Measurements from ENCODE around the gene FAM229B.
"Not testable (repeated sequence)": the region's sequence is repeated elsewhere in the genome, so short reads cannot be mapped to it uniquely, and the experiment has no call there.

Gene FAM229B

GRCh38 chr6:112100561-112100960 lies 13.2 kb downstream of the FAM229B start:
- no peak for TF ChIP-seq CTCF (IDR thresholded peaks at IDR 0.05; ENCODE audit: borderline replicate concordance, insufficient read depth, low read depth, low read length)
- no peak overlapping the region for H3K4me3 ChIP-seq (ENCODE audit: low read depth, low read length)

DNA sequence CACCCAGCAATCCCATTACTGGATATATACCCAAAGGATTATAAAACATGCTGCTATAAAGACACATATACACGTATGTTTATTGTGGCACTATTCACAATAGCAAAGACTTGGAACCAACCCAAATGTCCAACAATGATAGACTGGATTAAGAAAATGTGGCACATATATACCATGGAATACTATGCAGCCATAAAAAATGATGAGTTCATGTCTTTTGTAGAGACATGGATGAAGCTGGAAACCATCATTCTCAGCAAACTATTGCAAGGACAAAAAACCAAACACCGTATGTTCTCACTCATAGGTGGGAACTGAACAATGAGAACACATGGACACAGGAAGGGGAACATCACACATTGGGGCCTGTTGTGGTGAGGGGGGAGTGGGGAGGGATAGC lies 18.6 kb downstream of the FAM229B start:
- not testable (repeated sequence) for H3K4me3 ChIP-seq (ENCODE audit: low read depth, low read length)

- no peak for TF ChIP-seq CTCF (IDR thresholded peaks at IDR 0.05; ENCODE audit: borderline replicate concordance, insufficient read depth, low read depth, low read length)
These were observed 19.2 kb downstream of the FAM229B start for GRCh38 chr6:112106562-112106961.

GRCh38 chr6:112109262-112109661 lies 21.9 kb downstream of the FAM229B start:
- H3K4me3 ChIP-seq (ENCODE audit: low read depth, low read length) = no peak overlapping the region
- TF ChIP-seq CTCF (IDR thresholded peaks at IDR 0.05; ENCODE audit: borderline replicate concordance, insufficient read depth, low read depth, low read length) = no peak

More at GRCh38 chr6:112106562-112106961, 19.2 kb downstream of the FAM229B start:
- H3K4me3 ChIP-seq (ENCODE audit: low read depth, low read length) = no peak overlapping the region

GRCh38 chr6:112113431-112113830 lies 26.0 kb downstream of the FAM229B start:
- no peak overlapping the region for H3K4me3 ChIP-seq (ENCODE audit: low read depth, low read length)
- TF ChIP-seq CTCF (IDR thresholded peaks at IDR 0.05; ENCODE audit: borderline replicate concordance, insufficient read depth, low read depth, low read length) = no peak

GRCh38 chr6:112113918-112114317 lies 26.5 kb downstream of the FAM229B start:
- H3K4me3 ChIP-seq (ENCODE audit: low read depth, low read length) = no peak overlapping the region
- no peak for TF ChIP-seq CTCF (IDR thresholded peaks at IDR 0.05; ENCODE audit: borderline replicate concordance, insufficient read depth, low read depth, low read length)

DNA sequence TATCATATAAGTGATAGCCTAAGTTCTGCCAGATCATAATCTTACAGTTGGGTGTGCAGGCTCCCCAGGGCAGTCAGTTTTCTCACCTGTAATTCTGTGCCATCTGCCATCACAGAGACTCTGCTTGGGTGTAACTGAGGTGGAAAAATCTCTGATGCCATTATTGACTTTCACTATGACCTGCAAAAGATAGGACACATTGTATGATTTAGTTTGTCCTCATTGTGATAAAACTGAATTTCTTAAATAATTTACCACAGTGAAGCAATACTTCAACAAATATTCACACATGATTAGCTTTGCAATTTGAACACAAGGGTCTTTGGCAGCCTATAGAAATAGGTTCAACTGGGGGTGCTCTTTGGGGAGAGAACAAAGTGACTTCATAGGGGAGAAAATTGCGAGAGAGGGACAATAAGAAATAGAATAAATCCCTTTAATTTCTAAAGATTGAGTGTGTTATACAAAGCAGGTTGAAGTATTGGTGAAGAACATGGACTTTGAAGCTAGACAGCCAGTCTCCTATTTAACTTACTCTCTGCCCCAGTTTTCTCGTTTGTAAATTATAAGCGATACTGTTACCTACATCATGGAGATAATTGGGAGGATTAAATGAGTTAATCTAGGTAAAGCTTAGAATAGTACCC lies 27.3 kb downstream of the FAM229B start:
- no peak for TF ChIP-seq CTCF (IDR thresholded peaks at IDR 0.05; ENCODE audit: borderline replicate concordance, insufficient read depth, low read depth, low read length)
- no peak overlapping the region for H3K4me3 ChIP-seq (ENCODE audit: low read depth, low read length)

Data from GM12875 (cell line).